Mucosa of stomach (tissue), 1 donor: ENCODE data around the gene DENND2A.
"Not testable (repeated sequence)": the region's sequence is repeated elsewhere in the genome, so short reads cannot be mapped to it uniquely, and the experiment has no call there.

Source experiments
- H3K27me3 ChIP-seq: one replicate; pipeline ENCODE4 v1.7.0; 2013; ENCODE audit warnings: mild to moderate bottlenecking, low read length; ENCODE audit not compliant: control insufficient read depth, insufficient read depth
- H3K36me3 ChIP-seq: one replicate; pipeline ENCODE4 v1.7.0; 2013; ENCODE audit warnings: low read length; ENCODE audit not compliant: control insufficient read depth, insufficient read depth
- H3K4me1 ChIP-seq: one replicate; pipeline ENCODE4 v1.7.0; 2013; ENCODE audit warnings: mild to moderate bottlenecking, low read length; ENCODE audit not compliant: control insufficient read depth, insufficient read depth
- H3K4me3 ChIP-seq: one replicate; pipeline ENCODE4 v1.7.0; 2013; ENCODE audit warnings: low read length
- H3K9ac ChIP-seq: one replicate; pipeline ENCODE4 v1.7.0; 2013; ENCODE audit warnings: mild to moderate bottlenecking, low read length, moderate library complexity
- H3K9me3 ChIP-seq: one replicate; pipeline ENCODE4 v1.7.0; 2013; ENCODE audit warnings: mild to moderate bottlenecking, low read length, moderate library complexity; ENCODE audit not compliant: control insufficient read depth
- donor health status: Pancreatic carcinoma.

Gene DENND2A

GRCh38 chr7:140559410-140559809 lies 81.2 kb downstream of the DENND2A start:
- Histone ChIP-seq H3K9me3 (no peaks in the 10 kb centered on the region), H3K9ac (no peak overlapping the region), H3K36me3 (no peaks in the 10 kb centered on the region), H3K4me1 (peaks cover under 1% of the 10 kb centered on the region), H3K27me3 (no peaks in the 10 kb centered on the region), H3K4me3 (no peak overlapping the region)

GRCh38 chr7:140557809-140558518 lies 82.6 kb downstream of the DENND2A start:
- Histone ChIP-seq H3K36me3 (no peaks in the 10 kb centered on the region), H3K9ac (no peak overlapping the region), H3K4me3 (no peak overlapping the region), H3K9me3 (no peaks in the 10 kb centered on the region), H3K27me3 (no peaks in the 10 kb centered on the region), H3K4me1 (no peaks in the 10 kb centered on the region)

GRCh38 chr7:140557069-140557468 lies 83.5 kb downstream of the DENND2A start:
- Histone ChIP-seq H3K4me3 (no peak overlapping the region), H3K27me3 (no peaks in the 10 kb centered on the region), H3K9me3 (no peaks in the 10 kb centered on the region), H3K4me1 (no peaks in the 10 kb centered on the region), H3K9ac (no peak overlapping the region), H3K36me3 (no peaks in the 10 kb centered on the region)

- H3K36me3 ChIP-seq, H3K4me1 ChIP-seq, H3K4me3 ChIP-seq, H3K27me3 ChIP-seq, H3K9ac ChIP-seq, H3K9me3 ChIP-seq: not testable (repeated sequence)
Observed at GRCh38 chr7:140553236-140553635, 87.4 kb downstream of the DENND2A start.

GRCh38 chr7:140552240-140552679 lies 88.4 kb downstream of the DENND2A start:
- Histone ChIP-seq H3K36me3 (no peaks in the 10 kb centered on the region), H3K9ac (no peak overlapping the region), H3K4me1 (no peaks in the 10 kb centered on the region), H3K4me3 (no peak overlapping the region), H3K9me3 (no peaks in the 10 kb centered on the region), H3K27me3 (no peaks in the 10 kb centered on the region)

GRCh38 chr7:140551355-140552239 lies 89.0 kb downstream of the DENND2A start:
- no peaks in the 10 kb centered on the region for H3K4me1 ChIP-seq
- H3K27me3 ChIP-seq = no peaks in the 10 kb centered on the region
- no peak overlapping the region for H3K4me3 ChIP-seq

GRCh38 chr7:140546947-140547346 lies 93.7 kb downstream of the DENND2A start:
- Histone ChIP-seq H3K9ac (no peak overlapping the region), H3K9me3 (no peaks in the 10 kb centered on the region), H3K4me1 (peaks cover 3% of the 10 kb centered on the region), H3K27me3 (peaks cover 3% of the 10 kb centered on the region), H3K4me3 (no peak overlapping the region), H3K36me3 (no peaks in the 10 kb centered on the region)

More at GRCh38 chr7:140551355-140552239, 89.0 kb downstream of the DENND2A start:
- H3K36me3 ChIP-seq = no peaks in the 10 kb centered on the region
- H3K9me3 ChIP-seq = no peaks in the 10 kb centered on the region
- H3K9ac ChIP-seq = no peak overlapping the region

- no peaks in the 10 kb centered on the region for H3K36me3 ChIP-seq
- H3K9ac ChIP-seq = no peak overlapping the region
- peaks cover 17% of the 10 kb centered on the region for H3K4me1 ChIP-seq
- H3K4me3 ChIP-seq = no peak overlapping the region
- H3K27me3 ChIP-seq = peaks cover 3% of the 10 kb centered on the region
- no peaks in the 10 kb centered on the region for H3K9me3 ChIP-seq
Observed at GRCh38 chr7:140544388-140544826, 96.2 kb downstream of the DENND2A start.

- Histone ChIP-seq H3K27me3 (peaks cover 3% of the 10 kb centered on the region), H3K4me3 (no peak overlapping the region), H3K9ac (peak overlapping the region; percentile 61), H3K9me3 (no peaks in the 10 kb centered on the region), H3K36me3 (no peaks in the 10 kb centered on the region), H3K4me1 (peaks cover 17% of the 10 kb centered on the region)
Observed at GRCh38 chr7:140542228-140542603, 98.4 kb downstream of the DENND2A start.

GRCh38 chr7:140541513-140542227 lies 98.9 kb downstream of the DENND2A start:
- no peak overlapping the region for H3K4me3 ChIP-seq
- H3K9me3 ChIP-seq = no peaks in the 10 kb centered on the region
- peaks cover 3% of the 10 kb centered on the region for H3K27me3 ChIP-seq
- H3K36me3 ChIP-seq = no peaks in the 10 kb centered on the region
- H3K9ac ChIP-seq = peak overlapping the region; percentile 61
- peaks cover 17% of the 10 kb centered on the region for H3K4me1 ChIP-seq

GRCh38 chr7:140541176-140541512 lies 99.5 kb downstream of the DENND2A start:
- H3K9me3 ChIP-seq = no peaks in the 10 kb centered on the region
- H3K4me3 ChIP-seq = no peak overlapping the region
- H3K4me1 ChIP-seq = peaks cover 17% of the 10 kb centered on the region
- H3K27me3 ChIP-seq = peaks cover 3% of the 10 kb centered on the region
- H3K36me3 ChIP-seq = no peaks in the 10 kb centered on the region
- peak overlapping the region; percentile 61 for H3K9ac ChIP-seq
